BLaER1 (cell line): ENCODE data around the gene INHA.

Source experiments
- H3K27ac ChIP-seq: shearing (Covaris generic); formaldehyde crosslinking; 2 replicates; pipeline ENCODE4 v1.8.1; 2022
- H3K27me3 ChIP-seq: shearing (Covaris generic); formaldehyde crosslinking; 2 replicates; pipeline ENCODE4 v1.8.1; 2022
- H3K36me3 ChIP-seq: shearing (Covaris generic); formaldehyde crosslinking; 2 replicates; pipeline ENCODE4 v1.8.1; 2022
- H3K4me1 ChIP-seq: shearing (Covaris generic); formaldehyde crosslinking; 2 replicates; pipeline ENCODE4 v1.8.1; 2022
- H3K4me2 ChIP-seq: shearing (Covaris generic); formaldehyde crosslinking; 2 replicates; pipeline ENCODE4 v1.8.1; 2022
- H3K4me3 ChIP-seq: shearing (Covaris generic); formaldehyde crosslinking; 2 replicates; pipeline ENCODE4 v1.8.1; 2022
- H3K9ac ChIP-seq: shearing (Covaris generic); formaldehyde crosslinking; 2 replicates; pipeline ENCODE4 v1.8.1; 2022
- H3K9me3 ChIP-seq: shearing (Covaris generic); formaldehyde crosslinking; 2 replicates; pipeline ENCODE4 v1.8.1; 2022
- H4K20me1 ChIP-seq: shearing (Covaris generic); formaldehyde crosslinking; 2 replicates; pipeline ENCODE4 v1.8.1; 2022
- Cebpa-rat ChIP-seq: shearing (Covaris generic); IDR thresholded peaks from 2 replicates; pipeline ENCODE4 v1.8.1; 2022

Gene INHA

DNA sequence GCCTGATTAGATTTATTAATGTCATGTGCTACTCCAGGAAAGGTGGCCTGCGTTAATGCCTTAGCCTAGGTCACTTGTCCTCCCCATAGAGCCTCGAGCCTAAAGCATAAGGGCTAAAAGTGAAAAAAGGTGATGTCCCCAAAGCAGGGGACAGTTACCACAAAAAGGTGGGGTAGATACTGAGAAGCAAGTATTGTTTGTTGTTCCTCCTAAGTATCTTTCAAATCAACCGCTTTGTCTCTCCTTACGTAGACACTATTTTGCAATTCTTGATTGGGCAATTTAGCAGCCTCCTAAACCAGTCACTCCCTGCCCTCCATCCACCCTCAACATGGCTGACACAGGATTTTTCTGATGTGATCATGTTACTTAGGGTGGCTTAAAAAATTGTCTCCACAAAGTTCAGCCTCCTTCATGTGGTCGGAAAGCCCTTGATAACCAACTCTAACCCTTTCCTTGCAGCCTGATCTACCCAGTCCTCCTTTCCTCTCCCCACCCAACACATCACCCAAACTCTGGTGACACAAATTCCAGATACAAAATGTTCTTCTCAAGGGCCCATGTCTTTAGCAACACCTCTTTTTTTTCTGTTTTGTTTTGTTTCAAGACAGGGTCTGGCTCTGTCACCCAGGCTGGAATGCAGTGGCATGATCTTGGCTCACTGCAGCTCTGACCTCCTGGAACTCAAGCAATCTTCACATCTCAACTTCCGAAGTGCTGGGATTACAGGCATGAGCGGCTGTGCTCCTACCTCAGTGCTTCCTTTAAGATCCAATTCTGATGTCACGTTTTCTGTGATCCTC is 6.9 kb downstream of the INHA start:
- H4K20me1 ChIP-seq, result no peaks in the 10 kb centered on the region
- H3K4me1 ChIP-seq, result no peaks in the 10 kb centered on the region
- TF ChIP-seq Cebpa-rat, result 0 out of 2 replicates have a peak, but pooled peaks have one; percentile 10
- H3K4me2 ChIP-seq, result no peak overlapping the region
- no peak overlapping the region for H3K27ac ChIP-seq
- no peaks in the 10 kb centered on the region for H3K9me3 ChIP-seq
- H3K27me3 ChIP-seq, result no peaks in the 10 kb centered on the region
- no peaks in the 10 kb centered on the region for H3K36me3 ChIP-seq
- H3K9ac ChIP-seq, result no peak overlapping the region
- no peak overlapping the region for H3K4me3 ChIP-seq

DNA sequence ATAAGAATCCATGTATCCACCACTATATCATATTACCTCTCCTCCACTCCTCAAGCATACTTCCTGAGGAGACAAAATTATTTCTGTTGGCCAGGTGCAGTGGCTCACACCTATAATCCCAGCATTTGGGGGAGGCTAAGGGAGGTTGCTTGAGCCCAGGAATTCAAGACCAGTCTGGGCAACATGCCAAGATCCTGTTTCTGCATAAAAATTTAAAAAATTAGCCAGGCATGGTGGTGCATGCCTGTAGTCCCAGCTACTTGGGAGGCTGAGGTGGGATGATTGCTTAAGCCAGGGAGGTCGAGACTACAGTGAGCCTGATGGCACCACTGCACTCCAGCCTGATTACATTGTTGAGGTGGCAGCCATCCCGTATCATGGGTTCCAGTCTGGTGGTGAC is 9.2 kb downstream of the INHA start:
- H4K20me1 ChIP-seq, result no peaks in the 10 kb centered on the region
- no peak for TF ChIP-seq Cebpa-rat

DNA sequence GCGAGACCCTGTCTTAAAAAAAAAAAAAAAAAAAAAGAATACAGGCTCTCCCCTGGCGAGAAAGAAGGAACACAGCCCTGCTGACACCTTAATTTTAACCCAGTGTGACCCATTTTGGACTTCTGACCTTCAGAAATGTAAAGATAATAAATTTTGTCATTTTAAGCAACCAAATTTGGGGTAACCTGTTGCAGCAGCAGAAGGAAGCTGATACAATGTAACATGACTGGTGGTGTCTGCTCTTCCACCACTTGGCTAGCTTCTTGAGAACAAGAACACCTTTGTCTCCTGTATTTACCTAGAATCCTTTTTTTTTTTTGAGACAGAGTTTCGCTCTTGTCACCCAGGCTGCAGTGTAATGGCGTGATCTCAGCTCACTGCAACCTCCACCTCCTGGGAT is 19.0 kb downstream of the INHA start:
- no peak overlapping the region for H3K27ac ChIP-seq
- H3K4me3 ChIP-seq, result no peak overlapping the region
- H3K36me3 ChIP-seq, result no peaks in the 10 kb centered on the region
- H3K9me3 ChIP-seq, result no peaks in the 10 kb centered on the region
- H3K4me2 ChIP-seq, result no peak overlapping the region
- TF ChIP-seq Cebpa-rat, result no peak
- H3K27me3 ChIP-seq, result no peaks in the 10 kb centered on the region
- H4K20me1 ChIP-seq, result no peaks in the 10 kb centered on the region
- no peak overlapping the region for H3K9ac ChIP-seq
- no peaks in the 10 kb centered on the region for H3K4me1 ChIP-seq

More for the DNA sequence above, 9.2 kb downstream of the INHA start:
- no peaks in the 10 kb centered on the region for H3K9me3 ChIP-seq
- no peak overlapping the region for H3K27ac ChIP-seq
- H3K4me1 ChIP-seq, result no peaks in the 10 kb centered on the region
- no peak overlapping the region for H3K4me3 ChIP-seq
- H3K9ac ChIP-seq, result no peak overlapping the region
- H3K4me2 ChIP-seq, result no peak overlapping the region
- no peaks in the 10 kb centered on the region for H3K27me3 ChIP-seq
- no peaks in the 10 kb centered on the region for H3K36me3 ChIP-seq

DNA sequence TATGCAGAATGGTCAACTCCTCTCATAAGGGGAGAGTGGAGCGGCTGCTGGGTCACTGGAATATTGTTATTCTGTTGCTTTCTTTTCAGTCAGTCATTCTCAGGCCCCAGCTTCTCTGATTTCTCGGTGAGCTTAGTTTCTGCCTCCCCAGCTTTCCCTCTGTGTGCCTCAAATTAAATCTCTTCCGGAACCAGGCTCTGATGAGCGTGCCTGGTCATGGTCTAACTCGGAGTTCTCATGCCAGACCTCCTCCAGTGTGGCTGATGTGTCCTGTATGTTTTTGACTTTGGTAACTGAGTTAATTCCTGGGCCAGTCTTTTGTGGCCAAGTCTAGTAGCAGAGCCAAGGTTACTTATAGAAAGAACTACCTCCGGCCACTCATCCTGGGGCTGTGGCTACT is 20.6 kb downstream of the INHA start:
- Histone ChIP-seq H3K9ac (no peak overlapping the region), H3K9me3 (no peaks in the 10 kb centered on the region)

DNA sequence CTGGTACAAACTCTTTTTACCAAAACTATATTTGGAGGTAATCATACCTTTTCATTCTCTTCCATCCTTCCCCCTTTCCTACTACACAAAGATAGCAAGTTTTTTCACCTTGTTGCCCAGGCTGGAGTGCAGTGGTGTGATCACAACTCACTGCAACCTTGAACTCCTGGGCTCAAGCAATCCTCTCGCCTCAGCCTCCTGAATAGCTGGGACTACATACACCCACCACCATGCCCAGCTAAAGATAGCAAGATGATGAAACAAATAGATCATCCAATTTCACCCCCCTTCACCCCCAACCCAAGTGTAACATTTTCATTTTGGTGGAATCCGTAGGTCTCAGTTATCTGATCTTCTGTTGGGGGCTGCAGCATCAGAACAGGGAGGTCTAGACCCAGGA is 21.0 kb downstream of the INHA start:
- no peaks in the 10 kb centered on the region for H3K27me3 ChIP-seq
- H3K4me2 ChIP-seq, result no peak overlapping the region
- no peak overlapping the region for H3K9ac ChIP-seq
- H3K27ac ChIP-seq, result no peak overlapping the region
- H3K4me3 ChIP-seq, result no peak overlapping the region
- H4K20me1 ChIP-seq, result no peaks in the 10 kb centered on the region
- no peaks in the 10 kb centered on the region for H3K36me3 ChIP-seq
- H3K9me3 ChIP-seq, result no peaks in the 10 kb centered on the region
- no peak for TF ChIP-seq Cebpa-rat
- peaks cover 11% of the 10 kb centered on the region for H3K4me1 ChIP-seq

More for the DNA sequence above, 20.6 kb downstream of the INHA start:
- Histone ChIP-seq H4K20me1 (no peaks in the 10 kb centered on the region), H3K36me3 (no peaks in the 10 kb centered on the region), H3K4me3 (no peak overlapping the region), H3K27me3 (no peaks in the 10 kb centered on the region), H3K4me2 (no peak overlapping the region), H3K4me1 (peaks cover 10% of the 10 kb centered on the region), H3K27ac (no peak overlapping the region)
- no peak for TF ChIP-seq Cebpa-rat

DNA sequence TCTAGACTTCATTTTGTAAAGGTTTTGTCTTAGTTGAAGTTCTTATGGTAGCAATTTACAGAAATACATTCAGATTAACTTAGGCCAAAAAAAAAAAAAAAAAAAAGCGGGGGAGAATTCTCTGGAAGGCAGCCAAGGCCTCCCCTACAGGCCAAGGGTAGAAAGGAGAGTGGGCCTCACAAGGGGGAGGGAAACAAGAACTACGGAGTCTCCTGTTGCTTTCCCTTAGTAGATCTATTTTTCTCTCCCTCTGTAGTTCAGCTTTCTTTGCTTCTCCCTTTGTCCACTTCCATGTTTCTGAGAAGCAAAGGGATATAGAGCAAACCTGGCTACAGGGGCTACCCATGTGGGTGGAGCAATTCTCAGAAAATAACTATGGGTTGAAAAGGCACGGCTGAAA is 23.1 kb downstream of the INHA start:
- no peak overlapping the region for H3K27ac ChIP-seq
- no peaks in the 10 kb centered on the region for H3K27me3 ChIP-seq
- H3K9me3 ChIP-seq, result no peaks in the 10 kb centered on the region
- H3K36me3 ChIP-seq, result no peaks in the 10 kb centered on the region
- H3K4me3 ChIP-seq, result no peak overlapping the region
- peaks cover 25% of the 10 kb centered on the region for H3K4me1 ChIP-seq
- H4K20me1 ChIP-seq, result no peaks in the 10 kb centered on the region
- TF ChIP-seq Cebpa-rat, result no peak
- H3K4me2 ChIP-seq, result no peak overlapping the region
- no peak overlapping the region for H3K9ac ChIP-seq

DNA sequence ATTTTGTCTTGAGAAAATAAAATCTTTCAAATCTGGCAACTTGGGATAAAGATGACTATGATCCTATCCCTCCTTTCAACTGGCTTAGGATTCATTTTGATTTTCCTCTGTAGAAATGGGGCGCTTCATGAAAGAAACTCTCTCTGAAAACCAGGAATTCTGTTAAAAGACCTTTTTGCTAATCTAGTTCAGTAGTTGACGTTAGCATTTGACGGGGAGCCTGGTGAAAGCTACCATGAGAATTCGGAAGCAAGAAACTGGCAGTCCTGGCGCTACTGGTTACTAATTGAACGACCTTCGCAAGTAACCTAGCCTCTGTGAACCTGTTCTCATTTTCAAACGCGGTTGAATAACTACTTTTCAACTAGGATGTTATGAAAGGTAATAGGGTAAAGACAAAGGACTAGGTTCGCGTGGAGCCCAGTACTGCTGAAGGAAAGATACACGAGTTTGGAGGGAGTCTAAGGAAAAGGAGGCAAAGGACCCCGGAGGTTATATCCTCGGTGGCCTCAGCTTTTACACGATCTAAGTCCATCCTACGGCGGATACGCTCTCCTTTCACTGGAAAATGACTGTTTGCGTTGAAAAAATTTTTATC is 24.9 kb downstream of the INHA start:
- H3K27ac ChIP-seq, result peak overlapping the region; percentile 86
- H3K36me3 ChIP-seq, result peaks cover 14% of the 10 kb centered on the region
- H3K4me2 ChIP-seq, result peak overlapping the region; percentile 96
- peaks cover 25% of the 10 kb centered on the region for H3K4me1 ChIP-seq
- peak overlapping the region; percentile 79 for H3K4me3 ChIP-seq
- no peaks in the 10 kb centered on the region for H3K27me3 ChIP-seq
- no peaks in the 10 kb centered on the region for H3K9me3 ChIP-seq
- H3K9ac ChIP-seq, result peak overlapping the region; percentile 79
- H4K20me1 ChIP-seq, result no peaks in the 10 kb centered on the region
- no peak for TF ChIP-seq Cebpa-rat

DNA sequence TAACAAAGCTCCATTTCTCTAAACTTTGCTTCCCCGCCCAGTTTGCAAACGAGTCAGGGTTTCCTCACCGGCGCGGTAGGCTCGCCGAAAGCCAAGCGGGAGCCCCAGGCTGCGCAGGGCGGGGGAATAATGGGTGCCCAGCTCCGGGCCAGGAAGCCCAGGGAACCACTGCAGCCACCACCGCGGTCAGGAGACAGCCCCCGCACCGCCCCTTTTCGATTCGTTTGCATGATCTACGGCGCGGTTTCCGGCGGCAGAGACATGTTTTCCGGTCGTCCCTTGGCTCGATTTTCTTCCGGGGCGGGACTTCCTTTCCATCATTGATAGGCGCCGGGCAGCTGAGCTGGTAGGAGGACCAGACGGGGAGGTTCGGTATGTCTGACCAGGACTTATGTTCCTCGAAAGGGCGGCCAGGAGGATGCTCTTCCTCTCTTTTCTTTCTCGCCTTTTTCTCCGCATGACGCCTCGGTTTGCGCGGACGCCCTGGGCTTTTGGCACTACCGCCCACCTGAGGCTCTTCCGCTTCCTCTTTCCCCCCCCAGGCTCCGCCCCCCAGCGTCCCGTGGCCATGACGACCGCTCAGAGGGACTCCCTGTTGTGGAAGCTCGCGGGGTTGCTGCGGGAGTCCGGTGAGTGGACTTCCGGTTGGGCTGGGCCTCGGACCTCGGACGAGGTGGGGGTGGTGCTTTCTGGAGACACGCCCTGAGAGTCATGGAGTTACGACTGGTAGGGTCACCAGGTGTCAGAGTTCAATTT is 25.6 kb downstream of the INHA start, which contains the start of gene STK11IP:
STK11IP (plus strand) TSS at position 306 of the 756 bp plus-strand sequence; CDS start at position 569, 263 bp downstream.
- no peaks in the 10 kb centered on the region for H4K20me1 ChIP-seq
- no peak for TF ChIP-seq Cebpa-rat
- no peaks in the 10 kb centered on the region for H3K9me3 ChIP-seq
- H3K36me3 ChIP-seq, result peaks cover 21% of the 10 kb centered on the region
- peaks cover 25% of the 10 kb centered on the region for H3K4me1 ChIP-seq
- no peaks in the 10 kb centered on the region for H3K27me3 ChIP-seq
- H3K9ac ChIP-seq, result peak within 1 kb of the TSS; percentile 79
- peak within 1 kb of the TSS; percentile 79 for H3K4me3 ChIP-seq
- H3K4me2 ChIP-seq, result peak within 1 kb of the TSS; percentile 96
- peak within 1 kb of the TSS; percentile 86 for H3K27ac ChIP-seq

DNA sequence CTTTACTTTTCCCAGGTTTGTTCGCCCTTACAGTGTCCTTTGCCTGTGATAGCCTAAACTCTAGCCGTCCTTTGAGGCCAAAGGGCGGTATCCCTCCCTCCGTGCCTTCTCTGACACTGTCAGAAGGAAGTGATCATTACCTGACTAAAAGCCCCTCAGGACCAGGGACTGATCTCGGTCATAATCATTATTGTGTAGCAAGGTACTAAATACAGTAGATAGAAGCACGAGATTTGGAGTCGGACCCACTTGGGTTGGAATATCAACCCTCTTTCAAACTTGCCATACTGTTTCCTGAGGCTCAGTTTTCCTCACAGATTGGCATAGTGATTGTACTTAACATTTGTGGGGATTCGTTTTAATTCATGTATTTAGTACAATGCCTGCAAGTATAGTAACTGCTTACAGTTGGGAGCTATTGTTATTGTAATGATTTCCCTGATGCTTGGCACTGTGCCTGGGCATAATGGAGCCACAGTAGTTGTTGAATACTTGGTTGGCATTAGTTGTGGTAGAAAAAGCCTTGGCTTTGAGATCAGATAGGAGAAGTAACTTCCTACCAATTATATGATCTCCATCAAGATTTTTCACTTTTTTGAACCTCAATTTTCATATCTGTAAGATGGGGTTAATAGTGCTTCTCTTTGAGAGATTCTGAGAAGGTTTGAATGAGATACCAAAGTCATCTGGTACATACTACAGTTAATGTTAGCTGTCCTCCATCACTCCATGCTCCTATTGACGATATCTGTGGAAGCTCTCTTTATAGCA is 26.4 kb downstream of the INHA start:
- H3K36me3 ChIP-seq, result peaks cover 27% of the 10 kb centered on the region
- peaks cover 25% of the 10 kb centered on the region for H3K4me1 ChIP-seq
- no peak for TF ChIP-seq Cebpa-rat
- no peaks in the 10 kb centered on the region for H3K27me3 ChIP-seq
- H3K4me2 ChIP-seq, result peak overlapping the region; percentile 96
- no peaks in the 10 kb centered on the region for H3K9me3 ChIP-seq
- H4K20me1 ChIP-seq, result no peaks in the 10 kb centered on the region
- peak overlapping the region; percentile 86 for H3K27ac ChIP-seq
- peak overlapping the region; percentile 79 for H3K4me3 ChIP-seq
- peak overlapping the region; percentile 79 for H3K9ac ChIP-seq
